GM23338 (cell line): ENCODE results near the gene TARS1. TPM values are rescaled to one million over a fixed set of nuclear protein-coding genes. Genes with fewer than 3 reads are reported as not detected.

Experiments
- ATAC-seq: fragments of 200-7000 bp; cut with Tn5 transposase; 3 replicates; pipeline ENCODE4 v1.9.1; 2020
- DNase-seq: peaks from one replicate; pipeline ENCODE4 v3.0.0-alpha.2; 2015; ENCODE audit warnings: low spot score
- H2AFZ ChIP-seq: fragments of 200-600 bp; sonication (generic); 2 replicates; pipeline ENCODE4 v1.8.0; 2016; ENCODE audit warnings: antibody characterized with exemption, mild to moderate bottlenecking, moderate library complexity
- H3F3A ChIP-seq: fragments of 200-600 bp; sonication (generic); replicated peaks from 2 replicates; pipeline ENCODE4 v1.8.0; 2017; ENCODE audit warnings: antibody characterized with exemption, mixed run types, low read depth
- H3K27ac ChIP-seq: fragments of 200-600 bp; sonication (generic); 2 replicates; pipeline ENCODE4 v1.6.1; 2016; ENCODE audit warnings: low read depth
- H3K27me3 ChIP-seq: fragments of 200-600 bp; sonication (generic); 2 replicates; pipeline ENCODE4 v1.8.0; 2016; ENCODE audit warnings: mild to moderate bottlenecking, mixed run types, moderate library complexity; ENCODE audit not compliant: insufficient read depth
- H3K36me3 ChIP-seq: fragments of 200-600 bp; sonication (generic); 2 replicates; pipeline ENCODE4 v1.8.0; 2016; ENCODE audit warnings: mild to moderate bottlenecking; ENCODE audit not compliant: insufficient read depth
- H3K4me1 ChIP-seq: fragments of 200-600 bp; sonication (generic); 2 replicates; pipeline ENCODE4 v1.8.0; 2016; ENCODE audit warnings: mild to moderate bottlenecking, moderate library complexity; ENCODE audit not compliant: insufficient read depth
- H3K4me2 ChIP-seq: fragments of 200-600 bp; sonication (generic); 2 replicates; pipeline ENCODE4 v1.7.1; 2017; ENCODE audit warnings: mixed run types
- H3K4me3 ChIP-seq: fragments of 200-600 bp; sonication (generic); 2 replicates; pipeline ENCODE4 v1.6.1; 2016; ENCODE audit warnings: mixed run types
- H3K79me2 ChIP-seq: fragments of 200-600 bp; sonication (generic); replicated peaks from 2 replicates; pipeline ENCODE4 v1.8.0; 2017; ENCODE audit warnings: mild to moderate bottlenecking; ENCODE audit not compliant: insufficient read depth
- H3K9me2 ChIP-seq: fragments of 200-600 bp; sonication (generic); 2 replicates; pipeline ENCODE4 v1.8.0; 2017; ENCODE audit not compliant: insufficient read depth
- H4K20me1 ChIP-seq: fragments of 200-600 bp; sonication (generic); replicated peaks from 2 replicates; pipeline ENCODE4 v1.8.0; 2017; ENCODE audit warnings: mild to moderate bottlenecking; ENCODE audit not compliant: insufficient read depth
- H3K27ac Mint-ChIP-seq: 2 replicates; pipeline ENCODE4 v1.8.0; 2020; ENCODE audit warnings: inconsistent platforms, mild to moderate bottlenecking, moderate library complexity, mixed read lengths
- H3K27me3 Mint-ChIP-seq: 3 replicates; pipeline ENCODE4 v1.8.0; 2022; ENCODE audit warnings: low read depth, mild to moderate bottlenecking, moderate library complexity, mixed read lengths, inconsistent platforms; ENCODE audit not compliant: insufficient read depth, poor library complexity
- H3K36me3 Mint-ChIP-seq: 3 replicates; pipeline ENCODE4 v1.8.0; 2021; ENCODE audit warnings: low read depth, mild to moderate bottlenecking, inconsistent platforms, moderate library complexity, mixed read lengths
- H3K4me1 Mint-ChIP-seq: 3 replicates; pipeline ENCODE4 v1.8.0; 2020; ENCODE audit warnings: mild to moderate bottlenecking, inconsistent platforms, mixed read lengths
- H3K4me3 Mint-ChIP-seq: 3 replicates; pipeline ENCODE4 v1.8.0; 2021; ENCODE audit warnings: moderate library complexity, mild to moderate bottlenecking, inconsistent platforms, mixed read lengths
- H3K9me3 Mint-ChIP-seq: 3 replicates; pipeline ENCODE4 v1.8.0; 2020; ENCODE audit warnings: moderate library complexity, mild to moderate bottlenecking, inconsistent platforms, mixed read lengths
- EZH2phosphoT487 ChIP-seq: fragments of 200-600 bp; sonication (generic); IDR thresholded peaks from one replicate; pipeline ENCODE4 v1.8.1; 2018; ENCODE audit warnings: antibody characterized with exemption; ENCODE audit not compliant: unreplicated experiment
- JUNB ChIP-seq: IDR thresholded peaks from one replicate; pipeline ENCODE4 v1.6.1; 2016; ENCODE audit warnings: antibody characterized with exemption; ENCODE audit not compliant: unreplicated experiment
- POLR2AphosphoS5 ChIP-seq: IDR thresholded peaks from 2 replicates; pipeline ENCODE4 v1.6.1; 2016; ENCODE audit warnings: antibody characterized with exemption, low read depth
- STAT1 ChIP-seq: IDR thresholded peaks from one replicate; pipeline ENCODE4 v1.6.1; 2016; ENCODE audit warnings: antibody characterized with exemption; ENCODE audit not compliant: unreplicated experiment
- polyA plus RNA-seq: library from polyadenylated mRNA; unstranded; fragments of >200 nt; fragmentation: Nextera tagmentation; extraction: Ambion mirVana; gene quantifications from 2 replicates; pipeline ENCODE4 v1.2.1, GENCODE V29; 2016
- total RNA-seq: library from RNA; depleted of rRNA; stranded (reverse); fragments of >200 nt; shearing (Covaris generic); gene quantifications from 2 replicates; pipeline ENCODE4 v1.2.3, GENCODE V29; 2014
- TF ChIP-seq, protein P1 (sequence below): fragments of 250-450 bp; sonication (Bioruptor Pico); IDR thresholded peaks from 2 replicates; pipeline ENCODE4 v1.5.0; 2020; ENCODE audit warnings: mild to moderate bottlenecking, moderate library complexity

TARS1 gene
- total and polyA plus RNA-seq, 2 experiments from 2014 or later: 458 to 473 TPM

- TF ChIP-seq, protein P1, sequence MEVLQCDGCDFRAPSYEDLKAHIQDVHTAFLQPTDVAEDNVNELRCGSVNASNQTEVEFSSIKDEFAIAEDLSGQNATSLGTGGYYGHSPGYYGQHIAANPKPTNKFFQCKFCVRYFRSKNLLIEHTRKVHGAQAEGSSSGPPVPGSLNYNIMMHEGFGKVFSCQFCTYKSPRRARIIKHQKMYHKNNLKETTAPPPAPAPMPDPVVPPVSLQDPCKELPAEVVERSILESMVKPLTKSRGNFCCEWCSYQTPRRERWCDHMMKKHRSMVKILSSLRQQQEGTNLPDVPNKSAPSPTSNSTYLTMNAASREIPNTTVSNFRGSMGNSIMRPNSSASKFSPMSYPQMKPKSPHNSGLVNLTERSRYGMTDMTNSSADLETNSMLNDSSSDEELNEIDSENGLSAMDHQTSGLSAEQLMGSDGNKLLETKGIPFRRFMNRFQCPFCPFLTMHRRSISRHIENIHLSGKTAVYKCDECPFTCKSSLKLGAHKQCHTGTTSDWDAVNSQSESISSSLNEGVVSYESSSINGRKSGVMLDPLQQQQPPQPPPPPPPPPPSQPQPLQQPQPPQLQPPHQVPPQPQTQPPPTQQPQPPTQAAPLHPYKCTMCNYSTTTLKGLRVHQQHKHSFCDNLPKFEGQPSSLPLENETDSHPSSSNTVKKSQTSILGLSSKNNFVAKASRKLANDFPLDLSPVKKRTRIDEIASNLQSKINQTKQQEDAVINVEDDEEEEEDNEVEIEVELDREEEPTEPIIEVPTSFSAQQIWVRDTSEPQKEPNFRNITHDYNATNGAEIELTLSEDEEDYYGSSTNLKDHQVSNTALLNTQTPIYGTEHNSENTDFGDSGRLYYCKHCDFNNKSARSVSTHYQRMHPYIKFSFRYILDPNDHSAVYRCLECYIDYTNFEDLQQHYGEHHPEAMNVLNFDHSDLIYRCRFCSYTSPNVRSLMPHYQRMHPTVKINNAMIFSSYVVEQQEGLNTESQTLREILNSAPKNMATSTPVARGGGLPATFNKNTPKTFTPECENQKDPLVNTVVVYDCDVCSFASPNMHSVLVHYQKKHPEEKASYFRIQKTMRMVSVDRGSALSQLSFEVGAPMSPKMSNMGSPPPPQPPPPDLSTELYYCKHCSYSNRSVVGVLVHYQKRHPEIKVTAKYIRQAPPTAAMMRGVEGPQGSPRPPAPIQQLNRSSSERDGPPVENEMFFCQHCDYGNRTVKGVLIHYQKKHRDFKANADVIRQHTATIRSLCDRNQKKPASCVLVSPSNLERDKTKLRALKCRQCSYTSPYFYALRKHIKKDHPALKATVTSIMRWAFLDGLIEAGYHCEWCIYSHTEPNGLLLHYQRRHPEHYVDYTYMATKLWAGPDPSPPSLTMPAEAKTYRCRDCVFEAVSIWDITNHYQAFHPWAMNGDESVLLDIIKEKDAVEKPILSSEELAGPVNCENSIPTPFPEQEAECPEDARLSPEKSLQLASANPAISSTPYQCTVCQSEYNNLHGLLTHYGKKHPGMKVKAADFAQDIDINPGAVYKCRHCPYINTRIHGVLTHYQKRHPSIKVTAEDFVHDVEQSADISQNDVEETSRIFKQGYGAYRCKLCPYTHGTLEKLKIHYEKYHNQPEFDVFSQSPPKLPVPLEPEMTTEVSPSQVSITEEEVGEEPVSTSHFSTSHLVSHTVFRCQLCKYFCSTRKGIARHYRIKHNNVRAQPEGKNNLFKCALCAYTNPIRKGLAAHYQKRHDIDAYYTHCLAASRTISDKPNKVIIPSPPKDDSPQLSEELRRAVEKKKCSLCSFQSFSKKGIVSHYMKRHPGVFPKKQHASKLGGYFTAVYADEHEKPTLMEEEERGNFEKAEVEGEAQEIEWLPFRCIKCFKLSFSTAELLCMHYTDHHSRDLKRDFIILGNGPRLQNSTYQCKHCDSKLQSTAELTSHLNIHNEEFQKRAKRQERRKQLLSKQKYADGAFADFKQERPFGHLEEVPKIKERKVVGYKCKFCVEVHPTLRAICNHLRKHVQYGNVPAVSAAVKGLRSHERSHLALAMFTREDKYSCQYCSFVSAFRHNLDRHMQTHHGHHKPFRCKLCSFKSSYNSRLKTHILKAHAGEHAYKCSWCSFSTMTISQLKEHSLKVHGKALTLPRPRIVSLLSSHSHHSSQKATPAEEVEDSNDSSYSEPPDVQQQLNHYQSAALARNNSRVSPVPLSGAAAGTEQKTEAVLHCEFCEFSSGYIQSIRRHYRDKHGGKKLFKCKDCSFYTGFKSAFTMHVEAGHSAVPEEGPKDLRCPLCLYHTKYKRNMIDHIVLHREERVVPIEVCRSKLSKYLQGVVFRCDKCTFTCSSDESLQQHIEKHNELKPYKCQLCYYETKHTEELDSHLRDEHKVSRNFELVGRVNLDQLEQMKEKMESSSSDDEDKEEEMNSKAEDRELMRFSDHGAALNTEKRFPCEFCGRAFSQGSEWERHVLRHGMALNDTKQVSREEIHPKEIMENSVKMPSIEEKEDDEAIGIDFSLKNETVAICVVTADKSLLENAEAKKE: no peak
These were observed 744 bp downstream of the TARS1 start (continued) for GRCh38 chr5:33441241-33442177.

GRCh38 chr5:33444542-33444941 lies 3.8 kb downstream of the TARS1 start:
- peaks cover 47% of the 10 kb centered on the region for H3K4me1 ChIP-seq
- peak overlapping the region; percentile 97 for H3K27ac ChIP-seq
- H3K4me3 ChIP-seq: peak overlapping the region; percentile 95
- peaks cover 30% of the 10 kb centered on the region; the same call in 1 of the 2 replicates for H3K36me3 ChIP-seq
- H3K9me2 ChIP-seq: no peaks in the 10 kb centered on the region
- DNase-seq: no peak
- TF ChIP-seq JUNB: no peak
- TF ChIP-seq, protein P1: no peak
- TF ChIP-seq EZH2phosphoT487: no peak
- TF ChIP-seq STAT1: no peak
- no peak for TF ChIP-seq POLR2AphosphoS5
- H3F3A ChIP-seq: peaks cover 6% of the 10 kb centered on the region; the same call in 1 of the 2 replicates
- H2AFZ ChIP-seq: no peak overlapping the region
- Mint-ChIP-seq H3K4me3 (peak overlapping the region; percentile 61), H3K4me1 (peaks cover 53% of the 10 kb centered on the region), H3K36me3 (peaks cover 68% of the 10 kb centered on the region), H3K27me3 (no peaks in the 10 kb centered on the region), H3K27ac (peak overlapping the region; percentile 86; the same call in 1 of the 2 replicates), H3K9me3 (no peaks in the 10 kb centered on the region; the same call in 2 of the 3 replicates)
- peaks cover 18% of the 10 kb centered on the region for H4K20me1 ChIP-seq
- no peak for ATAC-seq
- peak overlapping the region; percentile 96 for H3K4me2 ChIP-seq
- H3K79me2 ChIP-seq: peaks cover 87% of the 10 kb centered on the region
- no peaks in the 10 kb centered on the region for H3K27me3 ChIP-seq
